ENCODE results near the gene SGMS2.

SGMS2 gene

GRCh38 chr4:107824350-107825071 is at the start of gene SGMS2:
Gene SGMS2 (plus strand): TSS chr4:107824932. CDS start chr4:107895554, 70,622 bp downstream.
- Mint-ChIP-seq H3K27me3 (peaks cover 2% of the 10 kb centered on the region), H3K27ac (peak within 1 kb of the TSS; percentile 94), H3K4me1 (ENCODE audit: low read depth) (peaks cover 49% of the 10 kb centered on the region), H3K4me3 (peak within 1 kb of the TSS; percentile 95), H3K9me3 (no peaks in the 10 kb centered on the region), H3K36me3 (ENCODE audit: low read depth) (peaks cover 6% of the 10 kb centered on the region)
- intact Hi-C loops (cut with micrococcal nuclease): loop anchor here (5.0 kb wide), 2 partner anchors 88 to 168 kb away; no protein-coding TSS in a partner anchor

DNA sequence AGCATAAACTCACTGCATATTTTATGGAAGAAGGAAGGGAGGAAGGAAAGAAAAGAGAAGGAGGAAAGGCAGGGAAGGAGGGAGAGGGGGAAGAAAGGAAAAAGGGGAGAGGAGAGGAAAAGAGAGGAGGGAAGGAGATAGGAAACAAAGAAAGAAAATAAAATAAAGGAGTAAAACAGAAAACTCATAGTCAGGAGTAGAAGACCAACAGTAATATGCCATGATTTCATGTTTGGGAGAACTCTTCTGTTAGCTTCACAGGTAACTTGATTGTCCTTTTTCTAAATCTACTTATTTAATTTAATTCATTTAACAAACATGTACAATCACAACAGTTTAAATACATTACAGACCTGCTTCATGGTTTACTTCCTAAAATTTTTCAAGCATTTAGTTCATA is 46.8 kb upstream of the SGMS2 start:
- Mint-ChIP-seq H3K27me3 (peaks cover 3% of the 10 kb centered on the region), H3K4me1 (ENCODE audit: low read depth) (no peaks in the 10 kb centered on the region), H3K27ac (no peak overlapping the region), H3K9me3 (peaks cover 7% of the 10 kb centered on the region), H3K36me3 (ENCODE audit: low read depth) (no peaks in the 10 kb centered on the region), H3K4me3 (no peak overlapping the region)
- intact Hi-C loops (cut with micrococcal nuclease): no loop called here

DNA sequence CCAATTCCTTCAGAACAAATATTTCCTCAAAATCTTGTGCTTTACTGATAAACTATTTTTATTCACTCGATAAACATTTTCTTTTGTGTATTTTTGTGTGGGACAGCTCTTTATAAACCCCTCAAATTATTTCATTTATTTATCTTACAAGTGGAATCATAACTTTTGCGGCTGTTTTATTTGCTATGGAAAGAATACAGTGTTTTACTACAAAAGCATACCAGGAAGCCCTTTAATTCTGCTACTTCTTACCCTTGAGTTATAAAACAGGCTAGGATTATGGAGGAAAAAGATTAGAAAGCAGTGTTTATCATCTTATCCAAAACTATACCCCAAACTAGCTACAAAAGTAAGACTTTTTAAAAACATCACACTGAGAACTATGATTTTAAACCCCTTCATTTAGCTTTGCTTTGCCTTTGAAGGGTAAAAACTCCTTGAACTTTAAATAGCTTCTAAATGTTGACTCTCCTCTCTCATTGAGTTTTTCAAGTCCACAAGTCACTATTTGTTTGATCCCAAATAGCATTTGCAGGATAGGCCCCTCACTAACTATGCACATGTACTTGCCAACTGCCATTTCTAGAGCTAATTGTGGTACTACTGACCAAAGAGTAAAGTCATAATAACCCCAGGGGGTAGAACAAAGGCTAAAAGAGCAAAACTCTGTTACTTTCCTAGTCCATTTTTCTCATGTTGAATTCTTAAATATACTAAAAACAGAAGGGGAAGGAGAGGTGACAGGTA is 45.8 kb upstream of the SGMS2 start:
- no peaks in the 10 kb centered on the region for H3K36me3 Mint-ChIP-seq (ENCODE audit: low read depth)
- peaks cover 6% of the 10 kb centered on the region for H3K9me3 Mint-ChIP-seq
- no peak overlapping the region for H3K4me3 Mint-ChIP-seq
- no peaks in the 10 kb centered on the region for H3K4me1 Mint-ChIP-seq (ENCODE audit: low read depth)
- peaks cover 3% of the 10 kb centered on the region for H3K27me3 Mint-ChIP-seq
- H3K27ac Mint-ChIP-seq: no peak overlapping the region
- intact Hi-C loops (cut with micrococcal nuclease): no loop called here

- no peaks in the 10 kb centered on the region for H3K4me1 Mint-ChIP-seq (ENCODE audit: low read depth)
Measured at GRCh38 chr4:107780665-107781064, 44.1 kb upstream of the SGMS2 start.

DNA sequence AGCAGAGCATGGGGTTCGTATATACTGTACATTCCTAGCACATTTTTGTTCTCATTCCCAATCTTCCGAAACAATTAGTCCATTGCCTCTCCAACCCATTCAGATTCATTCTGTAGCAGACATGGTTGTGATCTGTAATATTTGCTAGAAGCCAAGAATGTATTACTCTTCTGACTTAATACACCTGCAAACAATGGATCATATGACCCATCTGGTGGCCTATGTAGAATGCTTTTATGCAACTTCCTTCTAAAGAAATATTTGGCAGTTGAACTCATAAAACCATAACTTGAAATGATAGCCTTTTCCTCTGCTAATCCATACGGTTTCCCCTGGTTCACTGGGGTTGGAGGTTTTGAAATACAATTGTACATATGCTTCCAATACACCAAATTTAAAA is 32.8 kb upstream of the SGMS2 start:
- Mint-ChIP-seq H3K4me3 (no peak overlapping the region), H3K27me3 (no peaks in the 10 kb centered on the region), H3K9me3 (peaks cover 22% of the 10 kb centered on the region), H3K27ac (no peak overlapping the region), H3K4me1 (ENCODE audit: low read depth) (peaks cover 9% of the 10 kb centered on the region), H3K36me3 (ENCODE audit: low read depth) (no peaks in the 10 kb centered on the region)
- intact Hi-C loops (cut with micrococcal nuclease): no loop called here

More at GRCh38 chr4:107780665-107781064, 44.1 kb upstream of the SGMS2 start:
- Mint-ChIP-seq H3K27ac (no peak overlapping the region), H3K27me3 (peaks cover 3% of the 10 kb centered on the region), H3K36me3 (ENCODE audit: low read depth) (no peaks in the 10 kb centered on the region), H3K4me3 (no peak overlapping the region), H3K9me3 (peaks cover 6% of the 10 kb centered on the region)
- intact Hi-C loops (cut with micrococcal nuclease): no loop called here

- Mint-ChIP-seq H3K27ac (no peak overlapping the region), H3K4me3 (no peak overlapping the region), H3K27me3 (no peaks in the 10 kb centered on the region), H3K4me1 (ENCODE audit: low read depth) (peaks cover 9% of the 10 kb centered on the region), H3K36me3 (ENCODE audit: low read depth) (no peaks in the 10 kb centered on the region), H3K9me3 (peaks cover 14% of the 10 kb centered on the region)
- intact Hi-C loops (cut with micrococcal nuclease): no loop called here
Measured at GRCh38 chr4:107792711-107793110, 32.0 kb upstream of the SGMS2 start.

DNA sequence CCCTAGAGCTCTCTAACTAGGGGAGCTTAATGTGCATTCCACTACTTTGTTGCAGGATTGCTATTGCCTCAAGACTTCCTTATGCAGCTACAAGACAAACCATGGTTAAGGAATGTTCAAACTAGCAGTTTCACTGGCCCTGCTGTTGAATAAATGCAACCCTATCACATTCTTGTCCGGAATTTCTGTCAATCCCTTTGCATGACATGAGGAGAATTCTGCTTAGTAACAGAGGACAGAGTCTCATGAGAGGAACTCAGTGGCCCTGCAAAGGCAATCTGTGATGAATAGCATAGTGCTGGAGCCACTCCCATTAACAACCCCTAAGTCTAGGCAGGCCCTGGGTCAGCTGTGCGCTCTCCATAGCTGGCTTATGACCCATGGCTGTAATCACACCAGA is 30.7 kb upstream of the SGMS2 start:
- peaks cover 9% of the 10 kb centered on the region for H3K4me1 Mint-ChIP-seq (ENCODE audit: low read depth)
- no peak overlapping the region for H3K4me3 Mint-ChIP-seq
- H3K27me3 Mint-ChIP-seq: peaks cover 1% of the 10 kb centered on the region
- no peak overlapping the region for H3K27ac Mint-ChIP-seq
- intact Hi-C loops (cut with micrococcal nuclease): no loop called here
- H3K9me3 Mint-ChIP-seq: peaks cover under 1% of the 10 kb centered on the region
- H3K36me3 Mint-ChIP-seq (ENCODE audit: low read depth): no peaks in the 10 kb centered on the region

DNA sequence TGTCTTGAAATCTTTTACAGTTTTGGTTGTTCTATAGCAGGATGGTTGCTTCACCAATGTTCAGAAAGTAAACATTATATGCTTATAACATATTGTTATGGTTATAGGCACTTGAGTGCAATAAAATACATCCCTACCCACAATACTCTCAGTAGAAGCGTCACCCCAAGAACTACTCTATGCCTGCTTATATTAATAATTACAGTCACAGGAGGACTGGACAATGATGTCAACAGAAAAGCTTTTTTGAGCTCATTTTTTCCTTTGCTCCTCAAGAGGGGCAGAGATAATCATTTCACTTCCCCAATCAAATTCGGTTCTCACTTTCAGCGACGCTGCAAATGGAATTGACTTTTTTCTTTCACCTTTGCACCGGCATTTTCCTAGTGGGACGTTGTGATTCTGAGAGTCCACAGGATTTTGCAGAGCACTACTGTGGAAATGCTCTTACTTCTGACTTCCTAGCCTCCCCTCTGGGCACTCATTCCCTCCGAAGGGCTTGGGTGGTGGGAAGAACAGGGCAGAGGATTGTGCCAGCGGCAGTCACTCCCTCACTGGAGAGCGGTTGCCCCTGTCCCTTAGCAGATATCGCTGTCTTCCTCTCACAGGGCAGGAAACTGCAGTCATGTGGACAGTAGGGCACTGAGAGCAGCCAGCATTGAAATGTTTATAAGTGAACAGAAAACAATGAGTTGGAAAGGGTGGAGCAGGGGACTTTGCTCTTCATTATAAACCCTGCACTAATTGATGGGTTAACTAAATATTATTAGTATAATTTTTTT is 24.9 kb upstream of the SGMS2 start:
- Mint-ChIP-seq H3K4me1 (ENCODE audit: low read depth) (peaks cover 17% of the 10 kb centered on the region), H3K27ac (peak overlapping the region; percentile 68), H3K9me3 (no peaks in the 10 kb centered on the region), H3K36me3 (ENCODE audit: low read depth) (no peaks in the 10 kb centered on the region), H3K4me3 (peak overlapping the region; percentile 66), H3K27me3 (peaks cover 1% of the 10 kb centered on the region)
- intact Hi-C loops (cut with micrococcal nuclease): no loop called here

GRCh38 chr4:107800706-107801105 is 24.0 kb upstream of the SGMS2 start:
- Mint-ChIP-seq H3K27ac (no peak overlapping the region), H3K9me3 (no peaks in the 10 kb centered on the region), H3K36me3 (ENCODE audit: low read depth) (no peaks in the 10 kb centered on the region), H3K4me3 (no peak overlapping the region), H3K4me1 (ENCODE audit: low read depth) (peaks cover 22% of the 10 kb centered on the region), H3K27me3 (peaks cover 1% of the 10 kb centered on the region)
- intact Hi-C loops (cut with micrococcal nuclease): no loop called here

DNA sequence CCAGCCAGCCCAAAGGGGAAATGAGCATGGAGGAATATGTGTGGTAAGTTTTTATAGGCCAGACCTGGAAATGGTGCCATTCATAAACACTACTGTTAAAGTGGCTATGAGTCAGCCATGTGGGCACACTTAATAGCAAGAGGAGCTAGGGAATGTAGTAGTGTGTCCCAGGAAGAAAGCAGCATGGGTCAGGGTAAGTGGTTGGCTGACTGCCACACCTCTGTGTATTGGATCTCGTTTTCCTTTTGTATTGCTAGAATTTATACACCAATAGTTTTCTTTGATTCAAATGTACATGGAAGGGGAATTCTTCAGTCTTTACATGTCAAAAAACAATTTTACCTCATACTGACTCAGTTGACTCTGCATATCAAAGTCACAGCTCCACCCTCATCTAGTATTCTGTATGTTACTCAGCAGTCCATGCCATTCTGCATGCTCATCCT is 22.9 kb upstream of the SGMS2 start:
- no peak overlapping the region for H3K27ac Mint-ChIP-seq
- H3K4me3 Mint-ChIP-seq: no peak overlapping the region
- H3K4me1 Mint-ChIP-seq (ENCODE audit: low read depth): peaks cover 22% of the 10 kb centered on the region
- no peaks in the 10 kb centered on the region for H3K9me3 Mint-ChIP-seq
- no peaks in the 10 kb centered on the region for H3K36me3 Mint-ChIP-seq (ENCODE audit: low read depth)
- peaks cover 1% of the 10 kb centered on the region for H3K27me3 Mint-ChIP-seq
- intact Hi-C loops (cut with micrococcal nuclease): no loop called here

- H3K4me1 Mint-ChIP-seq (ENCODE audit: low read depth): peaks cover 18% of the 10 kb centered on the region
- no peak overlapping the region for H3K27ac Mint-ChIP-seq
- H3K9me3 Mint-ChIP-seq: no peaks in the 10 kb centered on the region
- no peak overlapping the region for H3K4me3 Mint-ChIP-seq
- H3K27me3 Mint-ChIP-seq: no peaks in the 10 kb centered on the region
- H3K36me3 Mint-ChIP-seq (ENCODE audit: low read depth): no peaks in the 10 kb centered on the region
- intact Hi-C loops (cut with micrococcal nuclease): no loop called here
Measured at GRCh38 chr4:107804956-107805355, 19.8 kb upstream of the SGMS2 start.

GRCh38 chr4:107806196-107806595 is 18.5 kb upstream of the SGMS2 start:
- Mint-ChIP-seq H3K27ac (no peak overlapping the region), H3K4me3 (no peak overlapping the region), H3K36me3 (ENCODE audit: low read depth) (no peaks in the 10 kb centered on the region), H3K9me3 (no peaks in the 10 kb centered on the region), H3K4me1 (ENCODE audit: low read depth) (peaks cover 8% of the 10 kb centered on the region), H3K27me3 (no peaks in the 10 kb centered on the region)
- intact Hi-C loops (cut with micrococcal nuclease): no loop called here

- no peak overlapping the region for H3K4me3 Mint-ChIP-seq
- H3K4me1 Mint-ChIP-seq (ENCODE audit: low read depth): peaks cover 6% of the 10 kb centered on the region
- intact Hi-C loops (cut with micrococcal nuclease): no loop called here
- no peaks in the 10 kb centered on the region for H3K27me3 Mint-ChIP-seq
- no peaks in the 10 kb centered on the region for H3K9me3 Mint-ChIP-seq
- no peak overlapping the region for H3K27ac Mint-ChIP-seq
- no peaks in the 10 kb centered on the region for H3K36me3 Mint-ChIP-seq (ENCODE audit: low read depth)
Measured at GRCh38 chr4:107808572-107808971, 16.2 kb upstream of the SGMS2 start.

GRCh38 chr4:107809210-107809609 is 15.5 kb upstream of the SGMS2 start:
- no peak overlapping the region for H3K4me3 Mint-ChIP-seq
- H3K4me1 Mint-ChIP-seq (ENCODE audit: low read depth): peaks cover 6% of the 10 kb centered on the region
- intact Hi-C loops (cut with micrococcal nuclease): no loop called here
- no peaks in the 10 kb centered on the region for H3K9me3 Mint-ChIP-seq
- H3K36me3 Mint-ChIP-seq (ENCODE audit: low read depth): no peaks in the 10 kb centered on the region
- H3K27me3 Mint-ChIP-seq: no peaks in the 10 kb centered on the region
- H3K27ac Mint-ChIP-seq: no peak overlapping the region
